Prostate gland (tissue), 2 donors: ENCODE measurements around the gene ECSCR.

Experiments
- POLR2A ChIP-seq: fragments of 450-650 bp; IDR thresholded peaks from one replicate; pipeline ENCODE4 v1.6.1; 2016; ENCODE audit warnings: antibody characterized with exemption, mild to moderate bottlenecking
- POLR2AphosphoS5 ChIP-seq: sonication (generic); formaldehyde crosslinking; IDR thresholded peaks from one replicate; pipeline ENCODE4 v1.6.1; 2017; ENCODE audit warnings: antibody characterized with exemption
- TF ChIP-seq, protein P1 (sequence below), 4 experiments: fragments of 200-600 bp in 2 of 4; fragments of 450-650 bp in 2 of 4; sonication (generic) in 2 of 4; IDR thresholded peaks; 1 replicate in 3 of 4; 2 replicates in 1 of 4; pipeline ENCODE4 v1.5.1; 2016 to 2019; ENCODE audit warnings: antibody characterized with exemption in 4 of 4, mild to moderate bottlenecking in 2 of 4, moderate library complexity in 2 of 4

DNA sequence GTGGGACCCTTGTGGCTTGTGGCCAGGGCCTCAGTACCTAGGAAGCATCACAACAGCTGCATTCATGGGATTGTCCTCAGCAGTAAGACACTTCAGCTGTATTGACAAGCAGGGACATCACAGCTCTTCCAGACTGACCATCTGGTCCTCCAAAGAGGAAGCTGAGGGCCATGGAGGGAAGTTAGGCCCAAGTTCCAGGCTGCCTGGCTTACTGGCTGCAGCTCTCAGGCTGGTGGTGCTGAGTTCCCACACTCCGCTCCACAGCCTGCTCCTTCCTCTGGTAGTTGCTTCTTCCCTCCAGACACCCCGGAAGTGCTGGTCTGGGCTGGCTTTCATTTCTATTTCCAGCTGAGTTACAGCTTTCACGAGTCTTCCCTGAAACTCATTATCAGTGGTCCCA, 25.7 kb upstream of the ECSCR start:
- TF ChIP-seq, protein P1, sequence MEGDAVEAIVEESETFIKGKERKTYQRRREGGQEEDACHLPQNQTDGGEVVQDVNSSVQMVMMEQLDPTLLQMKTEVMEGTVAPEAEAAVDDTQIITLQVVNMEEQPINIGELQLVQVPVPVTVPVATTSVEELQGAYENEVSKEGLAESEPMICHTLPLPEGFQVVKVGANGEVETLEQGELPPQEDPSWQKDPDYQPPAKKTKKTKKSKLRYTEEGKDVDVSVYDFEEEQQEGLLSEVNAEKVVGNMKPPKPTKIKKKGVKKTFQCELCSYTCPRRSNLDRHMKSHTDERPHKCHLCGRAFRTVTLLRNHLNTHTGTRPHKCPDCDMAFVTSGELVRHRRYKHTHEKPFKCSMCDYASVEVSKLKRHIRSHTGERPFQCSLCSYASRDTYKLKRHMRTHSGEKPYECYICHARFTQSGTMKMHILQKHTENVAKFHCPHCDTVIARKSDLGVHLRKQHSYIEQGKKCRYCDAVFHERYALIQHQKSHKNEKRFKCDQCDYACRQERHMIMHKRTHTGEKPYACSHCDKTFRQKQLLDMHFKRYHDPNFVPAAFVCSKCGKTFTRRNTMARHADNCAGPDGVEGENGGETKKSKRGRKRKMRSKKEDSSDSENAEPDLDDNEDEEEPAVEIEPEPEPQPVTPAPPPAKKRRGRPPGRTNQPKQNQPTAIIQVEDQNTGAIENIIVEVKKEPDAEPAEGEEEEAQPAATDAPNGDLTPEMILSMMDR (IDR thresholded peaks at IDR 0.05), result no peak
- no peak for TF ChIP-seq POLR2A
- TF ChIP-seq POLR2AphosphoS5, result no peak
